Measurements from ENCODE around the gene MFAP3.

- TF ChIP-seq, protein P1, sequence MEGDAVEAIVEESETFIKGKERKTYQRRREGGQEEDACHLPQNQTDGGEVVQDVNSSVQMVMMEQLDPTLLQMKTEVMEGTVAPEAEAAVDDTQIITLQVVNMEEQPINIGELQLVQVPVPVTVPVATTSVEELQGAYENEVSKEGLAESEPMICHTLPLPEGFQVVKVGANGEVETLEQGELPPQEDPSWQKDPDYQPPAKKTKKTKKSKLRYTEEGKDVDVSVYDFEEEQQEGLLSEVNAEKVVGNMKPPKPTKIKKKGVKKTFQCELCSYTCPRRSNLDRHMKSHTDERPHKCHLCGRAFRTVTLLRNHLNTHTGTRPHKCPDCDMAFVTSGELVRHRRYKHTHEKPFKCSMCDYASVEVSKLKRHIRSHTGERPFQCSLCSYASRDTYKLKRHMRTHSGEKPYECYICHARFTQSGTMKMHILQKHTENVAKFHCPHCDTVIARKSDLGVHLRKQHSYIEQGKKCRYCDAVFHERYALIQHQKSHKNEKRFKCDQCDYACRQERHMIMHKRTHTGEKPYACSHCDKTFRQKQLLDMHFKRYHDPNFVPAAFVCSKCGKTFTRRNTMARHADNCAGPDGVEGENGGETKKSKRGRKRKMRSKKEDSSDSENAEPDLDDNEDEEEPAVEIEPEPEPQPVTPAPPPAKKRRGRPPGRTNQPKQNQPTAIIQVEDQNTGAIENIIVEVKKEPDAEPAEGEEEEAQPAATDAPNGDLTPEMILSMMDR (IDR thresholded peaks at IDR 0.05), result no peak
- TF ChIP-seq POLR2A (IDR thresholded peaks at IDR 0.05), result no peak
Measured at GRCh38 chr5:154031937-154032489, 6.8 kb upstream of the MFAP3 start.

Measured in breast epithelium (tissue), 3 donors.